ENCODE measurements around the gene KY. TPM values are rescaled to one million over a fixed set of nuclear protein-coding genes. Genes with fewer than 3 reads are reported as not detected.

Gene KY
- total and polyA plus RNA-seq, 8 donors: 0.10 to 4.3 (median 1.1) TPM

DNA sequence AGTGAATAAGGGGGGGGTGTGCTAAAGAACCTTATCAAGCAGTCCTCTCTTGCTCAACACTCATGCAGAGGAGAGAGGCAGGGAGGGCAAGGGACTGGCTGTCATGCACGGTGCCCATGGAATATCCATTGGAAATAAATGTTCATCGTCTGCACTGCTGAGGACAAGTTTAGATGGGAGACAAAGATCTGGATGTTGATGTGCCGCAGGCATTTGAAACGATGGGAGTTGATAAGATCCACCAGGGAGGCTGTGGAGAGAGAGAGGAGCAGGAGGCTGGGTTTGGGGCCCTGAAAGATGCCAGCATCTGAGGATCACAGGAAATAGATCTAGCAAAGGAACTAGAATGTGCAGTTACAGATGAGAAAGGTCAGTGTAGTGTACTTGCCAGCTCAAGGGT lies 88.8 kb downstream of the KY start:
- peaks cover 0 to 31% of the 10 kb centered on the region in 2 donors for H3K36me3 ChIP-seq
- DNase-seq: no peak
- H3K27ac ChIP-seq: no peak overlapping the region
- no peak for TF ChIP-seq CTCF (IDR thresholded peaks at IDR 0.05)
- no peaks in the 10 kb centered on the region for H3K9me3 ChIP-seq
- ATAC-seq: no peak
- intact Hi-C loops (cut with DNase I): no loop called here
- no peak overlapping the region for H3K4me3 ChIP-seq
- H3K4me1 ChIP-seq: no peaks in the 10 kb centered on the region
- no peaks in the 10 kb centered on the region for H3K27me3 ChIP-seq

DNA sequence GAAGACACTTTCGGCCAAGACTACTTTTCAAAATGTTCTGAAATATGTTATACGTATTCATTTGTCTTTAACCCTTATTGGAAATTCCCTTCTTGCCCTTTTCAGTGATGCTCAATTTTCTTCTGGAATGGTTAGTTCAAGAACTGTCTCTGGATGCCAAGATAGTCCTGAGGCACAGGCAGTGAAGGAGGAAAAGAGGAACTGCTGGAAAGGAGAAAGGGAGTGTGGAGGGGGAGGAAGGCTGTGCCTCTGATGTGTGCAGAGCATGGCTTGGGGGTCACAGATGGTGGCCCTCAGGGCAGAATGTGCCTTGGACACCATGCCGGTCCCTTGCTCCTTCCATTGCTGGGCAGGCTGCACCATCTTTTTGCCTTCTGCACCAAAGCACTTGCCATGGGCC lies 91.2 kb downstream of the KY start:
- H3K4me1 ChIP-seq: no peaks in the 10 kb centered on the region

More for the DNA sequence above, 91.2 kb downstream of the KY start:
- ATAC-seq (no peak), DNase-seq (no peak)
- Histone ChIP-seq H3K27ac (no peak overlapping the region), H3K27me3 (no peaks in the 10 kb centered on the region), H3K4me3 (no peak overlapping the region), H3K36me3 (peaks cover 0 to 31% of the 10 kb centered on the region in 2 donors), H3K9me3 (no peaks in the 10 kb centered on the region)
- no peak for TF ChIP-seq CTCF (IDR thresholded peaks at IDR 0.05)
- intact Hi-C loops (cut with DNase I): no loop called here

Other genes with a start within 250 kb of the KY start
- 10 to 100 TPM; 63.5 to 67.9 TPM for gene ANAPC13, start 165.0 kb downstream of the KY start, total RNA-seq
- gene ANAPC13, start 165.0 kb downstream of the KY start, polyA plus RNA-seq (ENCODE audit: insufficient read length in 6 of 6): 100 to 1,000 TPM in 1 of 6 donors, 10 to 100 TPM in 5; 80.5 to 103 (median 88.9) TPM
- gene CEP63, start 165.0 kb downstream of the KY start, total RNA-seq: 10 to 100 TPM; 16.1 to 25.6 TPM
- gene CEP63, start 165.0 kb downstream of the KY start, polyA plus RNA-seq (ENCODE audit: insufficient read length in 6 of 6): 10 to 100 TPM; 29.2 to 40.4 (median 35.7) TPM
- 1 to 10 TPM; 1.1 to 4.3 TPM for gene EPHB1, start 144.2 kb upstream of the KY start, total RNA-seq
- gene EPHB1, start 144.2 kb upstream of the KY start, polyA plus RNA-seq (ENCODE audit: insufficient read length in 6 of 6): 1 to 10 TPM; 1.8 to 4.3 (median 2.7) TPM

Data from left lung (tissue), 10 donors.